GM06990 (cell line): ENCODE measurements around the gene CCNI.
"Not testable (repeated sequence)": the region's sequence is repeated elsewhere in the genome, so short reads cannot be mapped to it uniquely, and the experiment has no call there.

Experiments
- DNase-seq: peaks from one replicate; pipeline ENCODE4 v3.0.0-alpha.2; 2011; ENCODE audit not compliant: insufficient read length; ENCODE audit errors: extremely low read depth
- H3K27me3 ChIP-seq: replicated peaks from 2 replicates; pipeline ENCODE4 v1.6.0; 2011; ENCODE audit warnings: low read length; ENCODE audit not compliant: control insufficient read depth, insufficient read depth
- H3K36me3 ChIP-seq: 2 replicates; pipeline ENCODE4 v1.5.1; 2011; ENCODE audit warnings: low read length; ENCODE audit not compliant: control insufficient read depth, insufficient read depth
- H3K4me3 ChIP-seq: replicated peaks from 2 replicates; pipeline ENCODE4 v1.5.1; 2011; ENCODE audit warnings: low read depth, mild to moderate bottlenecking, control low read depth, low read length
- TF ChIP-seq, protein P1 (sequence below): IDR thresholded peaks from 2 replicates; pipeline ENCODE4 v1.5.1; 2011; ENCODE audit warnings: low read length, control low read depth, mild to moderate bottlenecking, inconsistent platforms; ENCODE audit not compliant: insufficient read depth, poor library complexity, severe bottlenecking

The CCNI gene

DNA sequence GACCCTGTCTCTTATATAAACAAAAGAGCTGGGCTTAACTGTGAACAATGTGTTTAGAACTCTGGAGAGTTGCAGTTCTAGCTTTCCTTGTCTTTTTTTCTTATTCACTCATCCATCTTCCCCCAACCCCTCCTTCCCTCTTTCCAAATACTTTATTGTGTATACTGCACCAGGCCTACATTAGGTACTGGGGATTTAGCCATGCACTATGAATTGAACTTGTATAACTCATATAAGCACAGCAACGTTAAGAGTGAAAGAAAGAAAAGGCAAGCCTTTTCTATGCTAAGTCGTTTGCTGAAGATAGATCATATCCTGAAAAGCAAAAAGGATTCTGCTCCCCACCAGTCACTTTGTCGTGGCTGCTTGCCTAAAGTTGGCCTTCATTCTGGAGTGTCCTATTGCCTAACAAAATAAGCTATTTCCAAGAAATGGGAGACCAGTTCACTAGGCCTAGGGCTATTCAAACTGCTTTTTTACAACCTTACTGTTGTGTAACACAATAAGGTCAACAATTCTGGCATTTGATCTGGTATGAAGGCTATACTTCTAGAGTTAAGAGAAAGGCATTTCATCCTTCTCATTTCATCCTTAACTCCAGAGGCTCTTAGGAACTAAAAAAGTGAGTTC is 32.2 kb downstream of the CCNI start:
- no peaks in the 10 kb centered on the region for H3K27me3 ChIP-seq
- TF ChIP-seq, protein P1, sequence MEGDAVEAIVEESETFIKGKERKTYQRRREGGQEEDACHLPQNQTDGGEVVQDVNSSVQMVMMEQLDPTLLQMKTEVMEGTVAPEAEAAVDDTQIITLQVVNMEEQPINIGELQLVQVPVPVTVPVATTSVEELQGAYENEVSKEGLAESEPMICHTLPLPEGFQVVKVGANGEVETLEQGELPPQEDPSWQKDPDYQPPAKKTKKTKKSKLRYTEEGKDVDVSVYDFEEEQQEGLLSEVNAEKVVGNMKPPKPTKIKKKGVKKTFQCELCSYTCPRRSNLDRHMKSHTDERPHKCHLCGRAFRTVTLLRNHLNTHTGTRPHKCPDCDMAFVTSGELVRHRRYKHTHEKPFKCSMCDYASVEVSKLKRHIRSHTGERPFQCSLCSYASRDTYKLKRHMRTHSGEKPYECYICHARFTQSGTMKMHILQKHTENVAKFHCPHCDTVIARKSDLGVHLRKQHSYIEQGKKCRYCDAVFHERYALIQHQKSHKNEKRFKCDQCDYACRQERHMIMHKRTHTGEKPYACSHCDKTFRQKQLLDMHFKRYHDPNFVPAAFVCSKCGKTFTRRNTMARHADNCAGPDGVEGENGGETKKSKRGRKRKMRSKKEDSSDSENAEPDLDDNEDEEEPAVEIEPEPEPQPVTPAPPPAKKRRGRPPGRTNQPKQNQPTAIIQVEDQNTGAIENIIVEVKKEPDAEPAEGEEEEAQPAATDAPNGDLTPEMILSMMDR, result no peak
- H3K36me3 ChIP-seq, result peaks cover 7% of the 10 kb centered on the region
- no peak overlapping the region for H3K4me3 ChIP-seq
- no peak for DNase-seq

DNA sequence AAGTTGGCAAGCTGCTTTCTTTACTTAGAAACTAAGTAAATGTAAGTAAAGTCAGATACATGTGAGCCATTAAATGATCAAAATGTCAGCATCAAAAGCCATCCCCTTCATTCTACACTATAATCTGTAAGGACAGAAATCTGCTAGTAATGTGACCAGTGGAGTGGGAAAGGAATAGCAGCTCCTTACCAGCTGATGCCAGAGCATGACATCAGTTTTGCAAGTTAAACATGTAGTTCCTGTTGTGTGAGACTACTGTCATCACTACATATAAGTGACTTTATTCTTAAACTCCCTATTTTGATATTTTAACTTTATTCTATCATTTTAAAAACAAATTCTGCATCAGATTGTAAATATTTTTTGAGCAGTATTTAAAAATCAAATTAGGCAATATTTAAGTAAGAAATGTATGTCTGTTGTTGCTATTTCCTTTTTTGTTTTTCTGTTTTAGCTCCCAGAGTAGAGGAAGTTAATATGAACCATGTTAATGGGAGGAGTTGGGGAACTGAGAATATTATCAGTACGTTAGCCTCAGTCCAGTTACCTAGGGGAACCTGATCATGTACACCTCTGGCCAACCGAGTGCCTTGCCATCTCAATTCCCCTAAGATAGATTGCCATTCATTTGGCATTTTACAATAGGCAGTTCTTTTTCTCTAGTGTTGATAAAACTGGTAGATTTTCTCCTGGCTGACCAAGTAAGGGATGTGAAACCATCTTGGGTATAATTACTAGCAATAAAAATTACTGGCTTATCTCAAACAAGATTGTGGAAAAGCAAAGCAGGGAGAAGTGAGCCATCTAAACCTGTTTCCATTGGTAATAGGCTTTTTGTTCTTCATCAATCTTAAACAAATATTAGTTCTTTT is 34.7 kb downstream of the CCNI start:
- Histone ChIP-seq H3K36me3 (peaks cover 2% of the 10 kb centered on the region), H3K4me3 (no peak overlapping the region), H3K27me3 (no peaks in the 10 kb centered on the region)
- no peak for DNase-seq
- TF ChIP-seq, protein P1, result no peak

DNA sequence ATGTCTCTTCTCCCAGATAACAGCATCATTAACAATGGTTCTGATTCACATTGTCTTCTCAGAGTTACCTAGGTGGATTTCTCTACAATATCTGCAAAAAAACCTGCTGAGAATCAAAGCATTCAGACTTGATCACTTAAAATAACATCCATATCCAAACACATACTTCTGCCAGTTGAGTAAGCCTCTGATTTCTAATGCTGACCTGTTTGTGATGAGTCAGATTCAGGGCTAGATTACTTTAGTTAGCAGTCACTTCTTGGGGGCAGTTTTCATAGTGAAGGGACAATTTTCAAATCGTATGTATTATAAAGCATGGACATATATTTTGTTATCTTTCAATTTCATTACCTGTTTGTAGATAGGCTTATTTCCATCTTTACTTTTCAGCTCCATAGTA is 35.5 kb downstream of the CCNI start:
- H3K36me3 ChIP-seq, result peaks cover 4% of the 10 kb centered on the region
- TF ChIP-seq, protein P1, result no peak
- DNase-seq, result no peak
- H3K27me3 ChIP-seq, result no peaks in the 10 kb centered on the region
- no peak overlapping the region for H3K4me3 ChIP-seq

DNA sequence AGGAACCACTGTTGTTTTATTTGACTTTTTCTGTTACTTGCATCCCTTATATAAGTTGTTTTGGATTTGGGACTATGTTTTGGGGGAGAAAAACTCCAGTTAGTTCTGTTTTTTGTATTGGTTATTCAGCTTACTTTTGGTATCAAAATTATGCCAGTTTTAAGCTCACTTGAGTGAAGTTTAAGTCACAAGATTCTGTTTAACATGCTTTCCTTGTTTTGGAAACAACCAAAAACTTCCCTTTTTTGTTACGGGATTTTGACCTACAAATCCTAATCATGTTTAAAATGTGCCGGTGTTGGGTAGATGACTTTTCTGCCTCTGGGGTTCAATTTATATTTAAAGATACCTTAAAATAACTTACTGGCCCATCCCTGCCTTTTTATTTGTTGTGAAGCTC is 36.0 kb downstream of the CCNI start:
- no peaks in the 10 kb centered on the region for H3K27me3 ChIP-seq
- TF ChIP-seq, protein P1, result no peak
- DNase-seq, result no peak
- H3K4me3 ChIP-seq, result no peak overlapping the region
- H3K36me3 ChIP-seq, result peaks cover 5% of the 10 kb centered on the region

DNA sequence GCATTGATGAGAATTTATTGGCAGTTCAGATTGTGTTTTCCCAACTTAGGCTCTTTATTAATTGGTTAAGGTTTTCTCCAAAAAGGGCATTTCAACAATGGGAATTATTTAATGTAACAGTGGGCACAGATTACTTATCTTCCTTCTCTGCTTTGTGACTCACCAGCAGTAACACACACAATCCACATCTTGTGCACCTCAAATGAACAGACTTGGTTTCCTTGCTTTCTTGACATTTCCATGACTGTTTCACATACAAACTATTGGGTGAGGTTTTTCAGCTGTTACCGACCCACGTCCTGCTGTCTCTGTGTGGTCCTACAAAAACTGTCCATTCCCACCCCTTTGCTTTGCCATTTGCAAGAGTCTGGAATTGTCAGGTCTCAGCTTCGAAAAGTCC is 38.1 kb downstream of the CCNI start:
- TF ChIP-seq, protein P1, result no peak
- no peak for DNase-seq
- Histone ChIP-seq H3K27me3 (no peaks in the 10 kb centered on the region), H3K4me3 (no peak overlapping the region), H3K36me3 (peaks cover 9% of the 10 kb centered on the region)

DNA sequence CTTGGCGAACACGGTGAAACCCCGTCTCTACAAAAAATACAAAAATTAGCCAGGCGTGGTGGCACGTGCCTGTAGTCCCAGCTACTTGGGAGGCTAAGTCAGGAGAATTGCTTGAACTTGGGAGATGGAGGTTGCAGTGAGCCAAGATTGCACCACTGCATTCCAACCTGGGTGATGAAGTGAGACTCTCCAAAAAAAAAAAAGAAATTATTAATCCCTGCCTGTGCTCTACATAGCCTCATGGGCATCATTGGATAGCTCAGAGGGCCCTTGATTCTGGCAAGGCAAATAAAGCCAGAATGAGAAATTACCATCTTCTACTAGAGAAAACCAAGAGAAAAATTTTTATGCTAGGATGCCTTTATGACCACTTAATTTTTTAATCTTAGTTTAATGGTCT is 38.6 kb downstream of the CCNI start:
- not testable (repeated sequence) for DNase-seq, H3K36me3 ChIP-seq, H3K27me3 ChIP-seq, H3K4me3 ChIP-seq
